Measurements from ENCODE around the gene CCL14.

DNA sequence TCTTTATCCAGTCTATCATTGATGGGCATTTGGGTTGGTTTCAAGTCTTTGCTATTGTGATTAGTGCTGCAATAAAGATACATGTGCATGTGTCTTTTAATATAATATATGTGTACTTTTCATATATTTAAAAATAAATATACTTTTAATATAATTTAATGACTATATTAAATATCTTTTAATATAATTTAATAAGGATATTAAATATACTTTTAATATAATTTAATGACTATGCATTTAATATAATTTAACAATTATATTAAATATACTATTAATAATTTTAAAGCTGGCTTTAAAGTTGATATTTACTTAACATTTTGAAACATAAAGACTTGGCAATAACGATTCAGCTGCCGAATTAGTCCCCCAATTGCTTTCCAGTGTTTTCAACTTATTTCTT, 30.0 kb upstream of the CCL14 start:
- TF ChIP-seq CTCF (IDR thresholded peaks at IDR 0.05): no peak
- no peak for TF ChIP-seq POLR2A (IDR thresholded peaks at IDR 0.05)

Data from esophagus squamous epithelium (tissue), 4 donors.